Raji (cell line): ENCODE results near the gene SSU72.

Experiments
- POLR2A ChIP-seq: IDR thresholded peaks from 2 replicates; pipeline ENCODE4 v1.6.1; 2011; ENCODE audit warnings: low read depth, low read length, control low read depth; ENCODE audit not compliant: insufficient read depth

SSU72 gene

DNA sequence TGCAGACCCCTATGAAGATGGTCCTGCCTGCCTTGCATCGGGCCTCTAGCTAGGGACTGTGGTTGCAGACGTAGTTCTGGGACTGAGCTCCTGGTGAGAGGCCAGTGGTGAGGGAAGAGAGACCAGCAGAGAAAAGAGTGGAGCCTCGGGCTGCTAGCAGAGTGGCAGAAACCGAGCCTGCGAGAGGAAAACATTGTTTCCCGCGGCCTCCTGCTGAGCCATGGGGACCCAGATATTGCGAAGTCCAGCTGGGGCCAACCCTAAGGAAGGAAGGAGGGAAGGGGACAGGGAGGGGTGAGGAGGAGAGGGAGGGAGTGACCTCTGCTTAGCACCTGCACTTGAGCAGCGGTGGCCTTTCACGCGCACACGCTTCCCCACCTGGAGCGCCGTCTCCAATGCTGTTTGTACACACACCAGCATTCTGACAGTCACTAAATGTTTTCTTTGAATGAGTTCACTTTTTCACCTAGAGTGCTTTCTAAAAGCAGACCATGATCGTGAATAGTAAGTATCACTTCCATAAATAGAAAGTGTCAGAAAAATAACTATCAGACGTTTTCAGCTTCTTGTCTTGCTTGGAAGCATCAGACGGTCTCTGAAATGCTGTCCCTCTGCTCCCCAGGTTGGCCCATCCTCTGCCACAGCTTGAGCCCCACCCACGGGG lies 27.8 kb upstream of the SSU72 start:
- TF ChIP-seq POLR2A: no peak

DNA sequence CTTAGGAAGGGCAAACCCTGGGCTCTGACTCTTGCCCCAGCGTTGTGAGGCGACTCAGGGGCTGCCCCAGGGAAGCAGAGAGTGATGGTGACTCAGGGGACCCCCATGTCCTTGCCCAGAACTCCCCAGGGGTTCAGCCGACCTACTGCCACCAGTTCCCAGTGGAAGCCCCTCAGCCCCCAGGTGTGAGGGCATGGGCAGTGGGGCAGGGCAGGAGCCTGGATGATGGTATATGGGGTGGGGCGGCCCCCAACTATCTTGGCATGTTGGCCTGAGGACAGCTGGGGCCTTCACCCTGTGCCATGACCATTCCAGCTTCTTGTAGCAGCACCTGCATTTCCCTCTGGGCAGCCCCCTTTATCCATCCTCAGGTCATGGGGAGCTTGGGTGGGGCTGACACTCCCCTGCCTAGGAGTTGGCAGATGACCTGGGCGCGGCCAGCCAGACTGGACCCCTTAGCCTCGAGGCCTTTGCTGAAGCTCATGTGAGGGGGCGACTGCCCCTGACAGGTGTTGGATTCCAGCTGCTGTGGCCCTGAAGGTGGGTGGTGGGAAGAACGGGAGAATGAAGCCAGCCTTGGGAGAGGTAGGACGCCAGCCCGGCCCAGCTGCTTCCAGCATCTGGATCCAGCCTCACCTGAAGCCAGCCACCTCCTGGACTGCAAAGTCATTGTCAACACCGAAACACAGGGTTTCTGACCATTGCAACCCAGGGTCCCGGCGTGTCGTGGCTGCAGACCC lies 27.1 kb upstream of the SSU72 start:
- no peak for TF ChIP-seq POLR2A

DNA sequence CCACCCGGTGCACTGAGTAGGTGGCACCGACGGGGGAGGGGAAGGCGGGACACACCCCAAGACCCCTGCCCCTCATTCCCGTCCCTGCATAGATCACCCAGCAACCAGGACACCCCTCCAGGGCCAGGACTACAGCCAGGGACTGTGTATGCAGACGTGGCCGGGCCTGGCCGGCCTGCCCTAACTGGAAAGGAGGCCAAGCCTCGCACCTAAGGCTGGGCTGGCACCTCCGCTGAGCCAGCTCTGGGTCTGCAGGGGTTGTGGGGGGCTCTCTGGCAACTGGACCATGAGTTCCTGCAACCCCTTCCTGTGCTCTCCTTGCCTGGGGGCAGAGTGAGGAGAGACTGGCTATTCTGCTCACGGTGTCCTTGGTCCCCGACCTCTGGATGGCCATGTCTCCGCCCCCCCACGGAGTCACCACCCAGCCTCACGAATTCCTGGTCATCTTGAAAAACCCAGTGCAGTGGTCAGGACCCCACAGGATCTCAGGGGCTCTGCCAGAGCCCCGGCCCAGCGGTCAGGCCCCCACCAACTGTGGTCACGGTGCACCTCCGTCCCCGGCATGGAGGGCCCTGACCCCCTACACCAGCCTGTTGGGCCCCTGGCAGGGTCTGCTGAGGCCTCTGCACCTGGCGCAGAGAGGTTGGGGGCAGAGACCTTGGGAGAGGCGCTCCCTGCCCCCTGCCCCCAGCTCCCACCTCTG lies 26.3 kb upstream of the SSU72 start:
- TF ChIP-seq POLR2A: no peak

DNA sequence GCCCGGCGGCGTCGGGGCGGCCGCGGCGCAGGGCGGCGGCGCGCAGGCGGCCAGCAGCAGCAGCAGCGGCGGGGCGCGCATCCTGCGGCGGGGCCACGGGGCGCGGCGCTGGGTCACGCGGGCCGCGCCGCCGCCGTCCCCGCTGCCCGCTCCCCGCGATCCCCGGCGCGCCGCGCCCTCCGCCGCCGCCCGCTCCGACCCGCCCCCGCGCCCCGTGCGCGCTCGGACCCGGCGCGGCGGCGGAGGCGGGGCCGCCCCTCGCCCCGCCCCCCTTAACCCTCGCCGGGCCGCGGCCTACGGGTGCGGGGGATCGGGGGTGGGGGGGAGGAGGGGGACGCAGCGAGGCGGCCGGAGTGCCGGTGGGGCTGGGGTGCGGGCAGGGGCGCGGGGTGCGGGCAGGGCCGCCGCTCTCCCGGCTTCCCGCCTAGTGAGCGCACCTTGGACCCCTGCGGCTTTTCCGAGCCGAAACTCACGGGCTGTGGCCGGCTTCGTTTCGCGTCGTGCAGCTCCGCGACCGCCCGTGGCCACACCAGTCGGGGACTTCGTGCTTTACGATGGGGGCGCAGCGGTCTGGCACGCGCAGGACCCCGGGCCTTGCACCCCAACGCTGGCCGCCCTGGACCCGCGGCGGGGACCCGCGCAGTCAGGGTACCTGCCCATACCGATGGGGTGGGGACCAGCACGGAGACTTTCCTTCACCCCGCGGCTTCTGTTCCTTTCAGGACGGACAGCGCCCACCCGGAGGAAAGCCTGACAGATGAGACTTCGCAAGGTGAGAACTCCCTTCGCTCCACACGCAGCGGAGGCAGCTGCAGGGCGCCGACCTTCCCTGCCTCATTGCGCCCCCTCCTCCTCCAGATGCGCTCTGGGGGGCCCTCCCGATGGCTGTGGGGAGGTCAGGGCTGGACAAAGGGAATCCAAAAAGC lies 25.5 kb upstream of the SSU72 start, which contains the start of gene FNDC10:
TSS of gene FNDC10 (minus strand) at position 201 of the 926 bp plus-strand sequence. CDS start at position 81, 120 bp downstream.
- TF ChIP-seq POLR2A: no peak

DNA sequence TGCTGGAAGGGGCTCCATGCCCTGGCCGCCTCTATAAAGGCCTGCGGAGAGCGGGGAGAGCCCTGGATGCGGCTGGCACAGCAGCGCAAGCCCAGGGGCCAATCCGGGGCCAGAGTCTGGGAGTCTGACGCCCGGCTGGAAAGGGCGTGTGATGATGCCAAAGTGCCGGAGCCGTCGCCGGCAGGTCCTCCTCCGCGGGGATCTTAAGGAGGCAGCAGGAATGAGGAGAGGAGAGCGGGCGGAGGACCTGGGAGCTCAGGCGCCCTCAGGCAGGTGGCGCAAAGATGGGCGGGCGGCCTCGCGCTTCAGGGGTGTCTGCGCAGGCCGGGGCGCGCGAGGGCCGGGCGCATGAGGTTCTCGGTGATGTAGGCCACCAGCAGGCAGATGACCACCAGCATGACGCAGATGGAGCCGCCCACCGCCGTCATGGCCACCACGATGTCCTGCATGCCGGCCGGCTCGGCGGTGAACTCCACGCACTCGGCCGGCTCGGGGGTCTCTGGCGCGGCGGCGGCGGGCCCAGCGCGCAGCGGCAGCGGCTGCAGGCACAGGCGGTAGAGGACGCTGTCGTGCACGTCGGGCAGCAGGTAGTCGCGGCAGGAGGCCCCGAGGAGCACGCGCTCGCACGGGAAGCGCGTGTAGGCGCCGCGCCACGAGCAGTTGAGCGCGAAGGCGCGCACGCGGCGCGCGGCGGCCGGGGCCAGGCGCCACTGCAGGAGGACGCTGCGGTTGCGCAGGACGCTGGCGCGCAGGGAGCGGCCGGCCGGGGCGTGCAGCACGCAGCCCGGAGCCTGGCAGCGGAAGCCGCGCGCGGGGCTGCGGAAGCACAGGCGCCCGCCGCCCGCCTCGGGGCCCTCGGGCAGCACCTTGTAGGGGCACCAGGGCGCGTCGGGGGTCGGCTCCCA lies 24.6 kb upstream of the SSU72 start:
- no peak for TF ChIP-seq POLR2A

DNA sequence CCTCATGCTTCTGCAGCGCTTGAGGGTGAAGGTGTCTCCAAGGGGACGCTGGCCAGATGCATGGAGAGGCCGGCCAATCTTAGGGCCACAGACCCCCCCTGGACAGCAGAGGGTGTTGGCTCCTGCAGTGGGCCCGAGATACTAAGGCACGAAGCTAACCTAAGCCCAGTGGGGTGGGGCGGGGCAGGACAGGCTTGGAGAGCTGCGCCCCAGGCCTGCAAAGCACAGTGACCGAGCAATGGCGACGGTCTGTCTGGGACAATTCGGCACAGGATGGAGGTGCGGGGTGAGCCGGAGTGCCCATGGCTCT lies 24.0 kb upstream of the SSU72 start:
- no peak for TF ChIP-seq POLR2A

DNA sequence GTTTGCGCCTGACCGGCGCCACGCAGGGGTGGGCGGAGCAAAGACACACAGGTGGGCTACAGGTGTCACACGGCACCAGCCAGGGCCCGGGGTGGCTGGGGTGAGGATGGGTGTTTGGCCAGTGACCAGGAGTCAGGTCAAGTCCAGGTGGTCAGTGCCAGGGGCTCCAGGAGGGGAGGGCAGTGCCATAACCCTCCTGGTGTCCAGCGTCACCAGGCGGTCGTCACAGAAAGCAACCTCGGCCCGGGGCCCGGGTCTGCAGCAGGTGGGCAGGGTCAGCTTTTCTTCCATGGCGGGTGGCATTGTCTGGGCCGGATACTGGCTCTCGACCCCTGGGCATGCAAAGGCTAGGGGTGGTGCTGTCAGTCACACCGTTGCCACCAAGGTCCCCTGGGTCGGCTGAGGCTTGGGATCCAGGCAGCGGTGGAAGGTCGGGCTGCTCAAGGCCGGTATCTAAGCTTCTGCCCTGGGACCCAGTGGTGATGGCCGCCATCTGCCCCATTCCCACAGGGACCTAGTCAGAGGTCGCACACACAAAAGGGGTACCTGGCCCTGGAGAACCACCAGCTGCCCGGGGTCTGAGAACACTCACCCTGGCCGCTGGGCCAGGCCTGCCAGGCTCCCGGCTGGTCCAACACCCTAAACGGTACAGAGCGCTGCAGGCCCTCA lies 23.5 kb upstream of the SSU72 start:
- TF ChIP-seq POLR2A: no peak

DNA sequence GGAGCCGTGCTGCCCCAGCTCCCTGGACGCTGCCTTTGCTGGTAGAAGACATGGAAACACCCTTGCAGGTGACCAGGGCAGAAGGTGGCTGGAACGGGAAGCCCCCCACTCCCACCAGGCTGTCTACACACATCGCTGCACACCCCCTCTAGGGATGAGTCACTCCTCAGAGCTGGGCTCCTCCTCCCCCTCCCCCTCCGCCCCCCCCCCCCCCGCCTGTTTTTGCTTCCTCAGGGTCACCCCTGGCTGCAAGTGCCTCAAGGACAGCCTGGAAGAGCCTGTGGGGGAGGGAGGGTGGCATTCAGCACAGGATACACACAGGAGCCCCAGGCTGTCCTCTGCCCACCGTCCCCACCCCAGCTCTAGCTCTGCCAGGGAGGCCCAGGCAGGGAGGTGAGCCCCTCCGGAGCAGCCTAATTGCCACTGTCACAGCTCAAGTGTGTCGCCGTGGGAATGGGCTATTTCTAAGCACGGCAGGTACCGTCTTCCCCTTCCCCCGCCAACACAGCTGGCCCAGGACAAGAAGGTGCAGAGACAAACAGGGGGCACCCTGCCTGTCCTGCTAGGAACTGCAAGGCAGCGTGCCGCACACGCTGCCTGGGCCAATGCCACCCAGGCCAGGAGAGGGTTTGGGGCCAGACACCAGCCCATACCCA lies 22.7 kb upstream of the SSU72 start:
- TF ChIP-seq POLR2A: no peak

DNA sequence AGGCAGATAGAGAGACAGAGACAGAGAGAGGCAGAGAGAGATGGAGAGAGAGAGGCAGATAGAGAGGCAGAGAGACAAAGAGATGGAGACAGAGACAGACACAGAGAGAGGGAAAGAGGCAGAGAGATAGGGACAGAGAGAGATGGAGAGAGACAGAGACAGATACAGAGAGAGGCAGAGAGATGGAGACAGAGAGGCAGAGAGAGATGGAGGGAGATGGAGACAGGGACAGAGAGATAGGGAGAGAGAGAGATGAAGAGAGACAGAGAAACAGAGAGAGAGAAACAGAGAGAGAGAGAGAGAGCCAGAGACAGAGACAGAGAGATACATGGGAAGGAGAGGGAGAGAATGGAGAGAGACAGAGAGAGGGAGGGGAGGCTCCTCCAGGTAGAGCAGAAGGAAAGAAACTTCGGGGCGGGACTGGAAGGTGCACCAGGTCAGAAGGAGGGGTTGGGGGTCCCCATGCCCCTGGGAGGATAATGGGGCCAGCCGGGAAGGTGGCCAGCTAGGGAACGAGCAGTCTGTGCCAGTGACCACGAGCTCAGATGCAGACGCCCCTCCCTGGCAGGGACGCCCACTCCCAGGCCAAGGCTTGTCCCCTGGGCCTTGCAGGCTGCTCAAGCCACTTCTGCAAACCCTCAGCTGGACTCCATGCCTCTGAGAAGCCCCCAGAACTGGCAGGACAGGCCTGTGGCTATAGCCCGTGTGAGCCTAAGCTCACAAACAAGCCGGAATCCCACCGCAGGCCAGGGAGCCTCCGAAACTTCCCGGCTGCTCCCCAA lies 22.0 kb upstream of the SSU72 start:
- TF ChIP-seq POLR2A: no peak

DNA sequence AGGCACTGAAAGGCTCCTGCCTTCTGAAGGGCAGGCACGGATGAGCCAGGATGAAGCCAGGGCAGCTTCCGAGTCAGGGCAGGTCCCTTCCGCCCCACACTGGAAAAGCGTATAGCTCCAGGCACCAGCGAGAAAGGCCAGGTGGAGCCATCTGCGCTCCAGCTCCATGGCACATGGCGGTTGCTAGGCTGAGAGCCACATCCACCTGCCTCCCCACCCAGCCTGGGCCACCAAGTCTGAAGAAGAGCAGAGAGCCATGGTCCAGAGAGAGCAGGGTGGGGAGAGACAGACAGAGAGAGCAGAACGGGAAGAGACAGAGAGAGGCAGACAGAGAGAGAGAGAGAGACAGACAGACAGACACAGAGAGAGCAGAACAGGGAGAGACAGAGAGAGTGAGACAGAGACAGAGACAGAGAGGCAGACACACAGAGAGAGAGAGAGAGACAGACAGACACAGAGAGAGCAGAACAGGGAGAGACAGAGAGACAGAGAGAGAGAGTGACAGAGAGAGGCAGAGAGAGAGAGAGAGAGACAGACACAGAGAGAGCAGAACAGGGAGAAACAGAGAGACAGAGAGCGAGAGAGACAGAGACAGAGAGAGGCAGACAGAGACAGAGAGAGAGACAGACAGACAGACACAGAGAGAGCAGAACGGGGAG lies 20.1 kb upstream of the SSU72 start:
- TF ChIP-seq POLR2A: no peak

DNA sequence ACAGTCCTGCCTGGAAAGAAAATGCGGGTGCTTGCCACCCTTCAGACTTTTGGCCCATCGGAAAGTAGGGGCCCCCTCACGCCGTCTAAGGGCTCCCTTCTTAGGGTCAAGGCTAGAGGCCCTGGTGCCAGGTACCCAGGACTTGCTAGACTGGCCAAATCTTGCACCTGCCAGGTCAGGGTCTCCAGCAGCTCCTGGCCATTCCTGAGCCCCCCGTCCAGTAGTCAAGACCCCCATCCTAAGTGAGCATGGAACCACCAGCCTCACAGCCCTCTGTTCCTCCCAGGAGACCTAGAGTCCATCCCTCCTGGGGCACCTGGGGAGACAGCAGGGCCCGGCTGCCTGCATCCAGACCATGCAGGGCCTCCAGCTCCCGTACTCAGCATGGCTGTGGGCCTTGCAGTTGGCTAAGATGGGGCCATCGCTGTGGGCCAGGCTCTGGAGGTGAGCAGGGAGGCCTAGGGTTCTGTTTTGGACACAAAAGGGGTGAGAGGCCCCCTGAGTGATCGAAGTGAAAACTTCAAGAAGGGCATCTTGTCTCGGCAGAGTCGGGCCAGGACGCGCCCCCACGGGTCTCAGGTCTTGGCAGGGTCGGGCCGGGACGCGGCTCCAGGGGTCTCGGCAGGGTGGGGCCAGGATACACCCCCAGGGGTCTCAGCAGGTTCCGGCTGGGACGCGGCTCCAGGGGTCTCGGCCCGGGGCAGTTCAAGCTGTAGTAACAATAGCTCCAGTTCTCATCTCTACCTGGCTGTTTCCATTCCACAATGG lies 19.4 kb upstream of the SSU72 start:
- no peak for TF ChIP-seq POLR2A
